OCI-LY3 (cell line): ENCODE data around the gene CST3.

ENCODE experiments used
- H2AFZ ChIP-seq: fragments of 200-600, 300-600 bp; shearing (Covaris generic); 2 replicates; pipeline ENCODE4 v1.6.0; 2014; ENCODE audit warnings: antibody characterized with exemption, low read depth, low read length
- H3K27ac ChIP-seq: fragments of 200-600, 300-600 bp; sonication (generic); 2 replicates; pipeline ENCODE4 v1.5.1; 2014; ENCODE audit warnings: mild to moderate bottlenecking, low read length, moderate library complexity, mixed read lengths
- H3K27me3 ChIP-seq: fragments of 200-600, 300-600 bp; sonication (generic); 2 replicates; pipeline ENCODE4 v1.6.1; 2014; ENCODE audit warnings: low read depth, low read length, mixed read lengths
- H3K36me3 ChIP-seq: fragments of 200-600, 300-600 bp; sonication (generic); replicated peaks from 2 replicates; pipeline ENCODE3; 2014; ENCODE audit warnings: low read depth, low read length, mixed read lengths
- H3K4me1 ChIP-seq: fragments of 300-600, 200-600 bp; sonication (generic); 2 replicates; pipeline ENCODE4 v1.6.1; 2014; ENCODE audit warnings: low read length, mixed read lengths
- H3K4me2 ChIP-seq: fragments of 200-600, 300-600 bp; sonication (generic); 2 replicates; pipeline ENCODE4 v1.6.1; 2014; ENCODE audit warnings: low read length, mixed read lengths
- H3K4me3 ChIP-seq: fragments of 300-600, 200-600 bp; sonication (generic); 2 replicates; pipeline ENCODE4 v1.5.1; 2014; ENCODE audit warnings: antibody characterized with exemption, mild to moderate bottlenecking, low read length, moderate library complexity
- H3K79me2 ChIP-seq: fragments of 300-600, 200-600 bp; shearing (Covaris generic); 2 replicates; pipeline ENCODE4 v1.6.1; 2014; ENCODE audit warnings: mild to moderate bottlenecking, low read length, mixed read lengths
- H3K9ac ChIP-seq: fragments of 300-600, 200-600 bp; shearing (Covaris generic); 2 replicates; pipeline ENCODE4 v1.6.0; 2014; ENCODE audit warnings: mild to moderate bottlenecking, low read length, moderate library complexity
- H3K9me3 ChIP-seq: fragments of 200-600, 300-600 bp; shearing (Covaris generic); 2 replicates; pipeline ENCODE4 v1.6.1; 2014; ENCODE audit warnings: low read length, mixed read lengths; ENCODE audit not compliant: insufficient read depth
- H4K20me1 ChIP-seq: fragments of 200-600, 300-600 bp; sonication (generic); 2 replicates; pipeline ENCODE4 v1.6.1; 2016; ENCODE audit warnings: low read length, mixed read lengths; ENCODE audit not compliant: insufficient read depth
- CTCF ChIP-seq: fragments of 200-600, 300-600 bp; sonication (generic); IDR thresholded peaks from 2 replicates; pipeline ENCODE4 v1.5.1; 2014; ENCODE audit warnings: antibody characterized with exemption, low read length, low read depth
- EZH2phosphoT487 ChIP-seq: fragments of 200-600 bp; shearing (Covaris generic); IDR thresholded peaks from 2 replicates; pipeline ENCODE4 v1.6.1; 2018; ENCODE audit warnings: antibody characterized with exemption, mixed run types, low read depth

Gene CST3

GRCh38 chr20:23669866-23670265, 32.1 kb upstream of the CST3 start:
- Histone ChIP-seq H3K27ac (no peak overlapping the region), H2AFZ (no peak overlapping the region), H3K4me3 (no peak overlapping the region), H3K9me3 (no peaks in the 10 kb centered on the region), H3K36me3 (no peaks in the 10 kb centered on the region), H3K9ac (no peak overlapping the region), H3K79me2 (no peaks in the 10 kb centered on the region), H3K4me1 (no peaks in the 10 kb centered on the region), H3K4me2 (no peak overlapping the region), H3K27me3 (peaks cover 13% of the 10 kb centered on the region), H4K20me1 (no peaks in the 10 kb centered on the region)
- TF ChIP-seq CTCF (no peak), EZH2phosphoT487 (no peak)

- Histone ChIP-seq H3K27ac (no peak overlapping the region), H4K20me1 (no peaks in the 10 kb centered on the region), H2AFZ (no peak overlapping the region), H3K9ac (no peak overlapping the region), H3K4me1 (no peaks in the 10 kb centered on the region), H3K4me2 (no peak overlapping the region), H3K4me3 (no peak overlapping the region), H3K36me3 (no peaks in the 10 kb centered on the region), H3K79me2 (no peaks in the 10 kb centered on the region), H3K9me3 (no peaks in the 10 kb centered on the region), H3K27me3 (peaks cover 15% of the 10 kb centered on the region)
- TF ChIP-seq EZH2phosphoT487 (no peak), CTCF (no peak)
Observed at GRCh38 chr20:23669327-23669726, 31.6 kb upstream of the CST3 start.

- Histone ChIP-seq H3K9ac (no peak overlapping the region), H2AFZ (no peak overlapping the region), H4K20me1 (no peaks in the 10 kb centered on the region), H3K4me1 (no peaks in the 10 kb centered on the region), H3K9me3 (no peaks in the 10 kb centered on the region), H3K4me2 (no peak overlapping the region), H3K4me3 (no peak overlapping the region), H3K36me3 (no peaks in the 10 kb centered on the region), H3K27me3 (peaks cover 15% of the 10 kb centered on the region), H3K27ac (no peak overlapping the region), H3K79me2 (no peaks in the 10 kb centered on the region)
- TF ChIP-seq EZH2phosphoT487: no peak
- peak; percentile 92 for TF ChIP-seq CTCF
Observed at GRCh38 chr20:23668477-23668951, 30.8 kb upstream of the CST3 start.

GRCh38 chr20:23667666-23668065, 29.9 kb upstream of the CST3 start:
- no peaks in the 10 kb centered on the region for H3K4me1 ChIP-seq
- H3K79me2 ChIP-seq: no peaks in the 10 kb centered on the region
- no peaks in the 10 kb centered on the region for H4K20me1 ChIP-seq
- no peak overlapping the region for H3K9ac ChIP-seq
- H3K36me3 ChIP-seq: no peaks in the 10 kb centered on the region
- no peaks in the 10 kb centered on the region for H3K9me3 ChIP-seq
- no peak overlapping the region for H3K4me3 ChIP-seq
- TF ChIP-seq EZH2phosphoT487 (no peak), CTCF (no peak)
- H3K27ac ChIP-seq: no peak overlapping the region
- peaks cover 15% of the 10 kb centered on the region for H3K27me3 ChIP-seq
- no peak overlapping the region for H3K4me2 ChIP-seq
- no peak overlapping the region for H2AFZ ChIP-seq
